Neuron (in vitro differentiated cells): ENCODE measurements around the gene GFI1B.
"Not testable (repeated sequence)": the region's sequence is repeated elsewhere in the genome, so short reads cannot be mapped to it uniquely, and the experiment has no call there.

Experiments used
- H2AFZ ChIP-seq: one replicate; pipeline ENCODE4 v1.6.1; 2013; ENCODE audit warnings: low read depth, mild to moderate bottlenecking, inconsistent platforms, low read length, moderate library complexity
- H3K27me3 ChIP-seq: one replicate; pipeline ENCODE4 v1.6.1; 2013; ENCODE audit warnings: low read length; ENCODE audit not compliant: insufficient read depth
- H3K36me3 ChIP-seq: one replicate; pipeline ENCODE4 v1.6.1; 2013; ENCODE audit warnings: low read length; ENCODE audit not compliant: insufficient read depth
- H3K4me1 ChIP-seq: one replicate; pipeline ENCODE4 v1.6.1; 2013; ENCODE audit warnings: low read length; ENCODE audit not compliant: insufficient read depth
- H3K4me3 ChIP-seq: 2 replicates; pipeline ENCODE4 v1.5.1; 2013; ENCODE audit warnings: mild to moderate bottlenecking, low read length, moderate library complexity
- H3K9me3 ChIP-seq: one replicate; pipeline ENCODE4 v1.6.1; 2013; ENCODE audit warnings: low read length

The GFI1B gene

GRCh38 chr9:132989414-132989996, 11.0 kb downstream of the GFI1B start:
- H3K27me3 ChIP-seq, result peaks cover 38% of the 10 kb centered on the region

GRCh38 chr9:132989998-132990557, 11.6 kb downstream of the GFI1B start:
- not testable (repeated sequence) for H2AFZ ChIP-seq, H3K4me3 ChIP-seq, H3K36me3 ChIP-seq, H3K4me1 ChIP-seq, H3K9me3 ChIP-seq
- peaks cover 39% of the 10 kb centered on the region for H3K27me3 ChIP-seq

More at GRCh38 chr9:132989414-132989996, 11.0 kb downstream of the GFI1B start:
- Histone ChIP-seq H3K9me3 (no peaks in the 10 kb centered on the region), H3K4me1 (peaks cover 1% of the 10 kb centered on the region), H2AFZ (no peak overlapping the region), H3K36me3 (no peaks in the 10 kb centered on the region), H3K4me3 (no peak overlapping the region)

- H3K36me3 ChIP-seq, result no peaks in the 10 kb centered on the region
- H3K27me3 ChIP-seq, result peaks cover 38% of the 10 kb centered on the region
- H3K9me3 ChIP-seq, result no peaks in the 10 kb centered on the region
- no peak overlapping the region for H3K4me3 ChIP-seq
- H3K4me1 ChIP-seq, result peaks cover 4% of the 10 kb centered on the region
- no peak overlapping the region for H2AFZ ChIP-seq
Measured at GRCh38 chr9:132990781-132991180, 12.3 kb downstream of the GFI1B start.

- peaks cover 41% of the 10 kb centered on the region for H3K27me3 ChIP-seq
- H3K36me3 ChIP-seq, result no peaks in the 10 kb centered on the region
- peaks cover 4% of the 10 kb centered on the region for H3K4me1 ChIP-seq
- H2AFZ ChIP-seq, result no peak overlapping the region
- H3K4me3 ChIP-seq, result no peak overlapping the region
- H3K9me3 ChIP-seq, result no peaks in the 10 kb centered on the region
Measured at GRCh38 chr9:132991351-132992300, 13.1 kb downstream of the GFI1B start.

- Histone ChIP-seq H3K9me3 (no peaks in the 10 kb centered on the region), H3K36me3 (no peaks in the 10 kb centered on the region), H3K4me3 (no peak overlapping the region), H3K4me1 (peaks cover 4% of the 10 kb centered on the region), H3K27me3 (peaks cover 31% of the 10 kb centered on the region), H2AFZ (no peak overlapping the region)
Measured at GRCh38 chr9:132993511-132993939, 15.0 kb downstream of the GFI1B start.

GRCh38 chr9:132994410-132995120, 16.1 kb downstream of the GFI1B start:
- Histone ChIP-seq H3K4me1 (peaks cover 4% of the 10 kb centered on the region), H3K27me3 (peaks cover 40% of the 10 kb centered on the region), H3K4me3 (no peak overlapping the region), H2AFZ (no peak overlapping the region), H3K9me3 (no peaks in the 10 kb centered on the region), H3K36me3 (no peaks in the 10 kb centered on the region)

GRCh38 chr9:132995121-132995420, 16.6 kb downstream of the GFI1B start:
- no peak overlapping the region for H2AFZ ChIP-seq
- H3K27me3 ChIP-seq, result peaks cover 45% of the 10 kb centered on the region
- H3K36me3 ChIP-seq, result no peaks in the 10 kb centered on the region
- H3K4me3 ChIP-seq, result no peak overlapping the region
- H3K4me1 ChIP-seq, result peaks cover 4% of the 10 kb centered on the region
- H3K9me3 ChIP-seq, result no peaks in the 10 kb centered on the region

GRCh38 chr9:132995879-132996278, 17.4 kb downstream of the GFI1B start:
- Histone ChIP-seq H3K4me3 (no peak overlapping the region), H3K9me3 (no peaks in the 10 kb centered on the region), H3K4me1 (peaks cover 4% of the 10 kb centered on the region), H3K27me3 (peaks cover 49% of the 10 kb centered on the region), H3K36me3 (no peaks in the 10 kb centered on the region), H2AFZ (no peak overlapping the region)

GRCh38 chr9:132996526-132996925, 18.0 kb downstream of the GFI1B start:
- Histone ChIP-seq H2AFZ (no peak overlapping the region), H3K4me3 (no peak overlapping the region), H3K4me1 (peaks cover 4% of the 10 kb centered on the region), H3K27me3 (peaks cover 47% of the 10 kb centered on the region), H3K9me3 (no peaks in the 10 kb centered on the region), H3K36me3 (no peaks in the 10 kb centered on the region)

GRCh38 chr9:132997591-132997990, 19.1 kb downstream of the GFI1B start:
- H3K4me3 ChIP-seq, result no peak overlapping the region
- H3K4me1 ChIP-seq, result peaks cover 4% of the 10 kb centered on the region
- H3K27me3 ChIP-seq, result peaks cover 52% of the 10 kb centered on the region
- no peaks in the 10 kb centered on the region for H3K36me3 ChIP-seq
- no peak overlapping the region for H2AFZ ChIP-seq
- H3K9me3 ChIP-seq, result no peaks in the 10 kb centered on the region

- not testable (repeated sequence) for H2AFZ ChIP-seq, H3K36me3 ChIP-seq, H3K9me3 ChIP-seq, H3K4me1 ChIP-seq, H3K4me3 ChIP-seq
- peaks cover 57% of the 10 kb centered on the region for H3K27me3 ChIP-seq
Measured at GRCh38 chr9:132998221-132998620, 19.7 kb downstream of the GFI1B start.

- Histone ChIP-seq H2AFZ (no peak overlapping the region), H3K27me3 (peaks cover 58% of the 10 kb centered on the region), H3K4me3 (no peak overlapping the region), H3K9me3 (no peaks in the 10 kb centered on the region), H3K4me1 (peaks cover 15% of the 10 kb centered on the region), H3K36me3 (no peaks in the 10 kb centered on the region)
Measured at GRCh38 chr9:132998831-132999635, 20.5 kb downstream of the GFI1B start.
